ENCODE measurements around the gene KLHL41.
"Not testable (repeated sequence)": the region's sequence is repeated elsewhere in the genome, so short reads cannot be mapped to it uniquely, and the experiment has no call there.

Gene KLHL41

GRCh38 chr2:169526451-169526850 is 16.9 kb downstream of the KLHL41 start:
- POLR2A ChIA-PET: no interaction called here
- DNase-seq (ENCODE audit: extremely low spot score): no peak
- no peak for TF ChIP-seq CTCF (IDR thresholded peaks at IDR 0.05; ENCODE audit: control extremely low read depth, extremely low read depth, low read depth, missing control alignments)
- CTCF ChIA-PET: no interaction called here

- peak; percentile 73 for TF ChIP-seq CTCF (IDR thresholded peaks at IDR 0.05; ENCODE audit: control extremely low read depth, extremely low read depth, low read depth, missing control alignments)
- ChIA-PET CTCF (interaction anchor here (0.6 to 1.7 kb wide), 15 partner anchors 9 to 404 kb away, joined by 3 to 9 read pairs (median 4); no protein-coding TSS in a partner anchor), POLR2A (no interaction called here)
- peak; percentile 54 for DNase-seq (ENCODE audit: extremely low spot score)
These were observed 18.8 kb downstream of the KLHL41 start for GRCh38 chr2:169528271-169528701.

GRCh38 chr2:169539460-169539859 is 30.0 kb downstream of the KLHL41 start:
- POLR2A ChIA-PET, CTCF ChIA-PET: not testable (repeated sequence)

GRCh38 chr2:169540146-169540545 is 30.6 kb downstream of the KLHL41 start:
- no peak for TF ChIP-seq CTCF (IDR thresholded peaks at IDR 0.05; ENCODE audit: control extremely low read depth, extremely low read depth, low read depth, missing control alignments)
- ChIA-PET POLR2A (no interaction called here), CTCF (no interaction called here)
- DNase-seq (ENCODE audit: extremely low spot score): no peak

More at GRCh38 chr2:169539460-169539859, 30.0 kb downstream of the KLHL41 start:
- DNase-seq (ENCODE audit: extremely low spot score): not testable (repeated sequence)

- POLR2A ChIA-PET: no interaction called here
- no peak for DNase-seq (ENCODE audit: extremely low spot score)
- TF ChIP-seq CTCF (IDR thresholded peaks at IDR 0.05; ENCODE audit: control extremely low read depth, extremely low read depth, low read depth, missing control alignments): no peak
- CTCF ChIA-PET: no interaction called here
These were observed 32.9 kb downstream of the KLHL41 start for GRCh38 chr2:169542433-169542832.

GRCh38 chr2:169546756-169547155 is 37.3 kb downstream of the KLHL41 start:
- no peak for TF ChIP-seq CTCF (IDR thresholded peaks at IDR 0.05; ENCODE audit: control extremely low read depth, extremely low read depth, low read depth, missing control alignments)
- CTCF ChIA-PET: interaction anchor here (1.2 kb wide), 1 partner anchor 29 kb away, joined by 4 read pairs; no protein-coding TSS in a partner anchor
- DNase-seq (ENCODE audit: extremely low spot score): no peak
- POLR2A ChIA-PET: no interaction called here

- TF ChIP-seq CTCF (IDR thresholded peaks at IDR 0.05; ENCODE audit: control extremely low read depth, extremely low read depth, low read depth, missing control alignments): no peak
- CTCF ChIA-PET: no interaction called here
- no peak for DNase-seq (ENCODE audit: extremely low spot score)
- POLR2A ChIA-PET: no interaction called here
These were observed 51.9 kb downstream of the KLHL41 start for GRCh38 chr2:169561364-169561763.

GRCh38 chr2:169562084-169562483 is 52.6 kb downstream of the KLHL41 start:
- DNase-seq (ENCODE audit: extremely low spot score): not testable (repeated sequence)
- CTCF ChIA-PET: interaction anchor here (0.8 to 1.0 kb wide), 3 partner anchors 10 to 13 kb away, joined by 3 read pairs; partner anchors contain the start of gene FASTKD1

More at GRCh38 chr2:169562084-169562483, 52.6 kb downstream of the KLHL41 start:
- POLR2A ChIA-PET: not testable (repeated sequence)
